ENCODE measurements around the gene STX17.
"Not testable (repeated sequence)": the region's sequence is repeated elsewhere in the genome, so short reads cannot be mapped to it uniquely, and the experiment has no call there.

Gene STX17

GRCh38 chr9:99906403-99907207 lies at the start of gene STX17:
Gene STX17, plus strand, starts transcription at chr9:99906654. Its CDS starts 8,586 bp downstream, at chr9:99915240.
- peak; percentile 95 for DNase-seq

- not testable (repeated sequence) for DNase-seq
These were observed 48.9 kb upstream of the STX17 start for GRCh38 chr9:99857576-99857975.

GRCh38 chr9:99858087-99858486 lies 48.4 kb upstream of the STX17 start:
- DNase-seq, result no peak

- no peak for DNase-seq
These were observed 47.0 kb upstream of the STX17 start for GRCh38 chr9:99859243-99859980.

- no peak for DNase-seq
These were observed 46.2 kb upstream of the STX17 start for GRCh38 chr9:99860266-99860665.

- DNase-seq, result no peak
These were observed 42.5 kb upstream of the STX17 start for GRCh38 chr9:99863955-99864354.

- DNase-seq, result no peak
These were observed 40.1 kb upstream of the STX17 start for GRCh38 chr9:99866398-99866797.

- DNase-seq, result no peak
These were observed 38.9 kb upstream of the STX17 start for GRCh38 chr9:99867536-99867935.

GRCh38 chr9:99867968-99868367 lies 38.5 kb upstream of the STX17 start:
- DNase-seq, result no peak

- DNase-seq, result no peak
These were observed 37.6 kb upstream of the STX17 start for GRCh38 chr9:99868845-99869244.

GRCh38 chr9:99870126-99870525 lies 36.3 kb upstream of the STX17 start:
- DNase-seq, result no peak

GRCh38 chr9:99873531-99873930 lies 32.9 kb upstream of the STX17 start:
- no peak for DNase-seq

- DNase-seq, result no peak
These were observed 32.4 kb upstream of the STX17 start for GRCh38 chr9:99873943-99874584.

- no peak for DNase-seq
These were observed 30.3 kb upstream of the STX17 start for GRCh38 chr9:99876190-99876589.

GRCh38 chr9:99878651-99879050 lies 27.8 kb upstream of the STX17 start:
- no peak for DNase-seq

GRCh38 chr9:99881769-99882168 lies 24.7 kb upstream of the STX17 start:
- no peak for DNase-seq

GRCh38 chr9:99885747-99886146 lies 20.7 kb upstream of the STX17 start:
- DNase-seq, result no peak

GRCh38 chr9:99889120-99889519 lies 17.3 kb upstream of the STX17 start:
- no peak for DNase-seq

- no peak for DNase-seq
These were observed 11.6 kb upstream of the STX17 start for GRCh38 chr9:99894826-99895225.

- DNase-seq, result no peak
These were observed 10.9 kb upstream of the STX17 start for GRCh38 chr9:99895510-99895909.

GRCh38 chr9:99896119-99896518 lies 10.3 kb upstream of the STX17 start:
- DNase-seq, result no peak

- no peak for DNase-seq
These were observed 3.1 kb upstream of the STX17 start for GRCh38 chr9:99903393-99903792.

GRCh38 chr9:99905833-99906402 lies 536 bp upstream of the STX17 start:
- no peak for DNase-seq

GRCh38 chr9:99907208-99907532 lies 716 bp downstream of the STX17 start:
- DNase-seq, result no peak

Data from activated effector memory CD4-positive, alpha-beta T cell treated with anti-CD3 and anti-CD28 coated beads, Interleukin-2, amount 50 U/mL, for 16 hours (primary cell).